Measurements from ENCODE around the gene TCEA3.

DNA sequence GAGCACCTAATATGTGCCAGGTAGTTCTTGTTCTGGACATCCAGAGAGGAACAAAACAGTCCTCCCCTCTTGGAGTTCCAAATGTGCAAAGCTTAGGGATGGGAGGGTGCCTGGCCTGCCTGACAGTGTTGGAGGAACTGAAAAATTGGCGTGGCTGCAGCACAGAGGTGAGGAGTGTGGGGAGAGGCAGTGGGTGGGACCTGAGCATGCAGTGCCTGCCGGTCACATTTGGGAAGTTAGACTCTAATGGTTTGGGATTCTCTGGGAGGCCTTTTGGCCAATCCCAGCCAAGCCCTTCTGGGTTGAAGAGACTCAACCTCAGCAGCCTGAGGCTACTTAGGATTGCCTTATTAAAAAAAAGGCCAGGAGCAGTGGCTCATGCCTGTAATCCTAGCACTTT lies 2.3 kb upstream of the TCEA3 start:
- no peak for TF ChIP-seq POLR2A (IDR thresholded peaks at IDR 0.05)
- TF ChIP-seq, protein P1, sequence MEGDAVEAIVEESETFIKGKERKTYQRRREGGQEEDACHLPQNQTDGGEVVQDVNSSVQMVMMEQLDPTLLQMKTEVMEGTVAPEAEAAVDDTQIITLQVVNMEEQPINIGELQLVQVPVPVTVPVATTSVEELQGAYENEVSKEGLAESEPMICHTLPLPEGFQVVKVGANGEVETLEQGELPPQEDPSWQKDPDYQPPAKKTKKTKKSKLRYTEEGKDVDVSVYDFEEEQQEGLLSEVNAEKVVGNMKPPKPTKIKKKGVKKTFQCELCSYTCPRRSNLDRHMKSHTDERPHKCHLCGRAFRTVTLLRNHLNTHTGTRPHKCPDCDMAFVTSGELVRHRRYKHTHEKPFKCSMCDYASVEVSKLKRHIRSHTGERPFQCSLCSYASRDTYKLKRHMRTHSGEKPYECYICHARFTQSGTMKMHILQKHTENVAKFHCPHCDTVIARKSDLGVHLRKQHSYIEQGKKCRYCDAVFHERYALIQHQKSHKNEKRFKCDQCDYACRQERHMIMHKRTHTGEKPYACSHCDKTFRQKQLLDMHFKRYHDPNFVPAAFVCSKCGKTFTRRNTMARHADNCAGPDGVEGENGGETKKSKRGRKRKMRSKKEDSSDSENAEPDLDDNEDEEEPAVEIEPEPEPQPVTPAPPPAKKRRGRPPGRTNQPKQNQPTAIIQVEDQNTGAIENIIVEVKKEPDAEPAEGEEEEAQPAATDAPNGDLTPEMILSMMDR (IDR thresholded peaks at IDR 0.05), result no peak
